ENCODE data around the gene HACE1.

DNA sequence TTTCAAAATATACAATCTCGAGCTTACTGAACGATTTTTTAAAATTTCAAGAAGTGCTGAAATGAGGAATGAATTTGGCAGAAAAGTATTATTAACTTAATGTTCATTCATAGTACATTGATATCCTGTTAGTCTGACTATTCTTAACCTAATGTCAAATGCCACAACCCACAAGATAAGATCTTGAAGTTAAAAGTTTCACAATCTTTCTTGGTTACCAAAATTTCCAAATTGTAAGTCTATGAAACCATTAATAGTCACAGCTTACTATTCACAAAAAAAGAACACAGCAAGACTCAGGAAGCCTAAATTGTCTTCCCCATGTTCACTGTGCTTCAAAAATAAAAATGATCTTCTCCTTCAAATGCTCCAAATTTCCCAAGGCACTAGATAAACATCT, 71.3 kb downstream of the HACE1 start:
- TF ChIP-seq, protein P1, sequence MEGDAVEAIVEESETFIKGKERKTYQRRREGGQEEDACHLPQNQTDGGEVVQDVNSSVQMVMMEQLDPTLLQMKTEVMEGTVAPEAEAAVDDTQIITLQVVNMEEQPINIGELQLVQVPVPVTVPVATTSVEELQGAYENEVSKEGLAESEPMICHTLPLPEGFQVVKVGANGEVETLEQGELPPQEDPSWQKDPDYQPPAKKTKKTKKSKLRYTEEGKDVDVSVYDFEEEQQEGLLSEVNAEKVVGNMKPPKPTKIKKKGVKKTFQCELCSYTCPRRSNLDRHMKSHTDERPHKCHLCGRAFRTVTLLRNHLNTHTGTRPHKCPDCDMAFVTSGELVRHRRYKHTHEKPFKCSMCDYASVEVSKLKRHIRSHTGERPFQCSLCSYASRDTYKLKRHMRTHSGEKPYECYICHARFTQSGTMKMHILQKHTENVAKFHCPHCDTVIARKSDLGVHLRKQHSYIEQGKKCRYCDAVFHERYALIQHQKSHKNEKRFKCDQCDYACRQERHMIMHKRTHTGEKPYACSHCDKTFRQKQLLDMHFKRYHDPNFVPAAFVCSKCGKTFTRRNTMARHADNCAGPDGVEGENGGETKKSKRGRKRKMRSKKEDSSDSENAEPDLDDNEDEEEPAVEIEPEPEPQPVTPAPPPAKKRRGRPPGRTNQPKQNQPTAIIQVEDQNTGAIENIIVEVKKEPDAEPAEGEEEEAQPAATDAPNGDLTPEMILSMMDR (IDR thresholded peaks at IDR 0.05): no peak
- no peak for TF ChIP-seq POLR2A (IDR thresholded peaks at IDR 0.05)
